H9 (cell line): ENCODE data around the gene ZBTB16. TPM values are rescaled to one million over a fixed set of nuclear protein-coding genes. Genes with fewer than 3 reads are reported as not detected.

Experiments used
- DNase-seq: peaks from one replicate; pipeline ENCODE4 v3.0.0-alpha.2; 2017
- H2AFZ ChIP-seq: one replicate; pipeline ENCODE4 v1.6.1; 2013; ENCODE audit warnings: mild to moderate bottlenecking, low read length, control low read depth, moderate library complexity
- H2AK5ac ChIP-seq: 2 replicates; pipeline ENCODE4 v1.6.1; 2013; ENCODE audit warnings: low read length, control low read depth, mixed read lengths; ENCODE audit not compliant: insufficient read length
- H2BK120ac ChIP-seq: one replicate; pipeline ENCODE4 v1.6.1; 2013; ENCODE audit warnings: low read depth, mild to moderate bottlenecking, low read length, control low read depth, inconsistent platforms; ENCODE audit not compliant: poor library complexity, severe bottlenecking
- H2BK12ac ChIP-seq: 2 replicates; pipeline ENCODE4 v1.6.1; 2013; ENCODE audit warnings: low read length, control low read depth, mixed read lengths, low read depth; ENCODE audit not compliant: insufficient read length
- H2BK15ac ChIP-seq: 2 replicates; pipeline ENCODE4 v1.6.1; 2013; ENCODE audit warnings: low read depth, low read length, control low read depth
- H2BK20ac ChIP-seq: one replicate; pipeline ENCODE4 v1.6.1; 2013; ENCODE audit warnings: low read depth, mild to moderate bottlenecking, low read length, control low read depth, inconsistent platforms; ENCODE audit not compliant: poor library complexity, severe bottlenecking
- H2BK5ac ChIP-seq: 2 replicates; pipeline ENCODE4 v1.6.1; 2013; ENCODE audit warnings: low read length, control low read depth, mixed read lengths; ENCODE audit not compliant: insufficient read length
- H3K14ac ChIP-seq: 2 replicates; pipeline ENCODE4 v1.6.1; 2013; ENCODE audit warnings: low read length, control low read depth; ENCODE audit not compliant: insufficient read depth
- H3K18ac ChIP-seq: 2 replicates; pipeline ENCODE4 v1.6.1; 2013; ENCODE audit warnings: low read depth, mild to moderate bottlenecking, mixed read lengths, low read length, control low read depth; ENCODE audit not compliant: insufficient read length
- H3K23ac ChIP-seq: 2 replicates; pipeline ENCODE4 v1.6.1; 2013; ENCODE audit warnings: low read length, control low read depth, mixed read lengths, low read depth; ENCODE audit not compliant: insufficient read length
- H3K23me2 ChIP-seq: 2 replicates; pipeline ENCODE4 v1.6.1; 2013; ENCODE audit warnings: low read depth, mild to moderate bottlenecking, mixed read lengths, low read length, control low read depth; ENCODE audit not compliant: insufficient read length, poor library complexity, severe bottlenecking
- H3K27ac ChIP-seq: 2 replicates; pipeline ENCODE4 v1.5.1; 2013; ENCODE audit warnings: low read length, control low read depth, mixed read lengths, low read depth; ENCODE audit not compliant: insufficient read length
- H3K27me3 ChIP-seq: 2 replicates; pipeline ENCODE4 v1.6.1; 2013; ENCODE audit warnings: low read length, control low read depth, inconsistent platforms; ENCODE audit not compliant: insufficient read depth
- H3K4ac ChIP-seq: 2 replicates; pipeline ENCODE4 v1.6.1; 2013; ENCODE audit warnings: low read depth, mild to moderate bottlenecking, control low read depth, inconsistent platforms, low read length, moderate library complexity
- H3K4me1 ChIP-seq: 2 replicates; pipeline ENCODE4 v1.6.1; 2013; ENCODE audit warnings: low read length, control low read depth, inconsistent platforms; ENCODE audit not compliant: insufficient read depth
- H3K4me2 ChIP-seq: 2 replicates; pipeline ENCODE4 v1.6.1; 2013; ENCODE audit warnings: low read length, control low read depth, mixed read lengths; ENCODE audit not compliant: insufficient read length, insufficient read depth
- H3K56ac ChIP-seq: 2 replicates; pipeline ENCODE4 v1.6.1; 2013; ENCODE audit warnings: low read depth, mild to moderate bottlenecking, mixed read lengths, low read length, control low read depth; ENCODE audit not compliant: insufficient read length
- H3K79me1 ChIP-seq: 2 replicates; pipeline ENCODE4 v1.6.1; 2013; ENCODE audit warnings: low read depth, mild to moderate bottlenecking, moderate library complexity, low read length, control low read depth, inconsistent platforms; ENCODE audit not compliant: insufficient read depth, poor library complexity, severe bottlenecking
- H3K79me2 ChIP-seq: 2 replicates; pipeline ENCODE4 v1.6.1; 2013; ENCODE audit warnings: low read length, control low read depth, inconsistent platforms; ENCODE audit not compliant: insufficient read depth
- H3K9ac ChIP-seq: 2 replicates; pipeline ENCODE4 v1.6.1; 2013; ENCODE audit warnings: low read length, control low read depth, mixed read lengths; ENCODE audit not compliant: insufficient read length; ENCODE audit errors: extremely low read depth
- H3K9me3 ChIP-seq: one replicate; pipeline ENCODE4 v1.6.1; 2013; ENCODE audit warnings: low read depth, low read length, inconsistent platforms; ENCODE audit not compliant: control insufficient read depth
- H3T11ph ChIP-seq: one replicate; pipeline ENCODE4 v1.6.1; 2013; ENCODE audit warnings: mild to moderate bottlenecking, low read length, control low read depth, inconsistent platforms
- H4K20me1 ChIP-seq: one replicate; pipeline ENCODE4 v1.6.1; 2013; ENCODE audit not compliant: control insufficient read depth, insufficient read length, insufficient read depth
- H4K5ac ChIP-seq: 2 replicates; pipeline ENCODE4 v1.6.1; 2013; ENCODE audit warnings: low read depth, mild to moderate bottlenecking, mixed read lengths, low read length, control low read depth; ENCODE audit not compliant: insufficient read length
- H4K8ac ChIP-seq: replicated peaks from 2 replicates; pipeline ENCODE4 v1.6.1; 2013; ENCODE audit warnings: low read length, control low read depth, mixed read lengths, low read depth; ENCODE audit not compliant: insufficient read length
- H4K91ac ChIP-seq: 2 replicates; pipeline ENCODE4 v1.6.1; 2013; ENCODE audit warnings: low read depth, mild to moderate bottlenecking, moderate library complexity, mixed read lengths, low read length, control low read depth; ENCODE audit not compliant: insufficient read length
- H3K27ac Mint-ChIP-seq, 3 experiments: 2 replicates in 2 of 3; 3 replicates in 1 of 3; pipeline ENCODE4 v1.8.0; 2020 to 2021; ENCODE audit warnings: mixed read lengths in 3 of 3, mild to moderate bottlenecking in 1 of 3, moderate library complexity in 1 of 3
- H3K27me3 Mint-ChIP-seq: 2 replicates; pipeline ENCODE4 v1.8.0; 2021; ENCODE audit warnings: low read depth, mild to moderate bottlenecking, moderate library complexity, mixed read lengths
- H3K36me3 Mint-ChIP-seq, 3 experiments: 2 replicates in 2 of 3; 3 replicates in 1 of 3; pipeline ENCODE4 v1.8.0; 2020 to 2021; ENCODE audit warnings: low read depth in 3 of 3, mixed read lengths in 3 of 3; ENCODE audit not compliant: insufficient read depth in 1 of 3
- H3K4me1 Mint-ChIP-seq, 2 experiments: 2 replicates each; pipeline ENCODE4 v1.8.0; 2020; ENCODE audit warnings: mixed read lengths in 2 of 2
- H3K4me3 Mint-ChIP-seq, 2 experiments: 2 replicates in 1 of 2; 3 replicates in 1 of 2; pipeline ENCODE4 v1.8.0; 2020 to 2021; ENCODE audit warnings: mild to moderate bottlenecking in 2 of 2, mixed read lengths in 2 of 2, moderate library complexity in 1 of 2
- H3K9me3 Mint-ChIP-seq, 2 experiments: 2 replicates in 1 of 2; 3 replicates in 1 of 2; pipeline ENCODE4 v1.8.0; 2020; ENCODE audit warnings: mild to moderate bottlenecking in 2 of 2, mixed read lengths in 2 of 2, moderate library complexity in 1 of 2
- WGBS: extraction: QIAGEN DNeasy Blood & Tissue Kit; methylation state at CpG from one replicate; pipeline ENCODE4 v1.1.7; 2013; ENCODE audit warnings: missing lambda C conversion rate, low lambda C conversion rate, mixed read lengths; ENCODE audit not compliant: insufficient read length; ENCODE audit errors: extremely low coverage; 5-methylcytosine and 5-hydroxymethylcytosine counted together
- total RNA-seq: library from RNA; stranded (reverse); gene quantifications from 2 replicates; pipeline ENCODE4 v1.2.1, GENCODE V29; 2021
- TF ChIP-seq, protein P1 (sequence below): fragments of 200-600 bp; sonication (generic); conservative IDR thresholded peaks from 3 replicates; pipeline ENCODE4 v1.8.0; 2021; ENCODE audit warnings: antibody characterized with exemption, mild to moderate bottlenecking

Gene ZBTB16
- total RNA-seq, 1 experiment from 2014 or later, result not detected

DNA sequence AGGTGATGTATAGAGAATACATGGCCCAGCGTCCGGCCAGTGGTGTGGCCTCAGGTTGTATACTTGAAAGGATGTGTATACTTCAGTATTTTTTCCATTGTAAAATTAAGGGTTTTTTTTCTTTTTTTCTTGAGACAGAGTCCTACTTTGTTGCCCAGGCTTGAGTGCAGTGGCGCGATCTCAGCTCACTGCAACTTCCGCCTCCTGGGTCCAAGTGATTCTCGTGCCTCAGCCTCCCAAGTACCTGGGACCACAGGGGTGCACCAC, 15.8 kb downstream of the ZBTB16 start:
- no peak overlapping the region for H2AFZ ChIP-seq
- H4K8ac ChIP-seq, result no peak overlapping the region
- TF ChIP-seq, protein P1, sequence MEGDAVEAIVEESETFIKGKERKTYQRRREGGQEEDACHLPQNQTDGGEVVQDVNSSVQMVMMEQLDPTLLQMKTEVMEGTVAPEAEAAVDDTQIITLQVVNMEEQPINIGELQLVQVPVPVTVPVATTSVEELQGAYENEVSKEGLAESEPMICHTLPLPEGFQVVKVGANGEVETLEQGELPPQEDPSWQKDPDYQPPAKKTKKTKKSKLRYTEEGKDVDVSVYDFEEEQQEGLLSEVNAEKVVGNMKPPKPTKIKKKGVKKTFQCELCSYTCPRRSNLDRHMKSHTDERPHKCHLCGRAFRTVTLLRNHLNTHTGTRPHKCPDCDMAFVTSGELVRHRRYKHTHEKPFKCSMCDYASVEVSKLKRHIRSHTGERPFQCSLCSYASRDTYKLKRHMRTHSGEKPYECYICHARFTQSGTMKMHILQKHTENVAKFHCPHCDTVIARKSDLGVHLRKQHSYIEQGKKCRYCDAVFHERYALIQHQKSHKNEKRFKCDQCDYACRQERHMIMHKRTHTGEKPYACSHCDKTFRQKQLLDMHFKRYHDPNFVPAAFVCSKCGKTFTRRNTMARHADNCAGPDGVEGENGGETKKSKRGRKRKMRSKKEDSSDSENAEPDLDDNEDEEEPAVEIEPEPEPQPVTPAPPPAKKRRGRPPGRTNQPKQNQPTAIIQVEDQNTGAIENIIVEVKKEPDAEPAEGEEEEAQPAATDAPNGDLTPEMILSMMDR, result no peak
- no peak overlapping the region for H3K56ac ChIP-seq
- H3K23ac ChIP-seq, result no peak overlapping the region
- no peaks in the 10 kb centered on the region for H3K79me2 ChIP-seq
- no peak overlapping the region for H2BK15ac ChIP-seq
- H4K5ac ChIP-seq, result no peak overlapping the region
- no peak overlapping the region for H2BK5ac ChIP-seq
- H3K79me1 ChIP-seq, result no peaks in the 10 kb centered on the region
- H4K20me1 ChIP-seq, result no peaks in the 10 kb centered on the region
- H3K9me3 Mint-ChIP-seq, result no peaks in the 10 kb centered on the region; a peak in 2 of 5 replicates
- no peaks in the 10 kb centered on the region; a peak in 1 of 7 replicates for H3K36me3 Mint-ChIP-seq
- no peaks in the 10 kb centered on the region for H3K23me2 ChIP-seq
- H3K14ac ChIP-seq, result no peak overlapping the region
- no peak overlapping the region for H2BK20ac ChIP-seq
- H2AK5ac ChIP-seq, result no peak overlapping the region
- no peak overlapping the region for H3K9ac ChIP-seq
- H3T11ph ChIP-seq, result no peak overlapping the region
- H3K27me3 Mint-ChIP-seq, result peaks cover 97% of the 10 kb centered on the region
- H4K91ac ChIP-seq, result no peak overlapping the region
- H2BK120ac ChIP-seq, result no peak overlapping the region
- H3K4me1 ChIP-seq, result peaks cover 8% of the 10 kb centered on the region; the same call in 1 of the 2 replicates
- H3K27ac ChIP-seq, result no peak overlapping the region
- H3K4me1 Mint-ChIP-seq, result peaks cover 32 to 54% of the 10 kb centered on the region in 2 experiments
- no peak for DNase-seq
- H3K27ac Mint-ChIP-seq, result no peak overlapping the region
- H2BK12ac ChIP-seq, result no peak overlapping the region
- H3K4me2 ChIP-seq, result no peak overlapping the region
- H3K27me3 ChIP-seq, result peaks cover 7% of the 10 kb centered on the region; the same call in 1 of the 2 replicates
- H3K4ac ChIP-seq, result no peak overlapping the region
- H3K18ac ChIP-seq, result no peak overlapping the region
- WGBS, result no CpG with 5 or more reads among the region's 6 CpGs
- H3K4me3 Mint-ChIP-seq, result no peak overlapping the region; a peak in 1 of 5 replicates
- H3K9me3 ChIP-seq, result no peaks in the 10 kb centered on the region
